Measurements from ENCODE around the gene MYB. TPM values are rescaled to one million over a fixed set of nuclear protein-coding genes. Genes with fewer than 3 reads are reported as not detected.

Gene MYB
- 1 to 10 TPM; 4.3 to 7.2 TPM for total RNA-seq

DNA sequence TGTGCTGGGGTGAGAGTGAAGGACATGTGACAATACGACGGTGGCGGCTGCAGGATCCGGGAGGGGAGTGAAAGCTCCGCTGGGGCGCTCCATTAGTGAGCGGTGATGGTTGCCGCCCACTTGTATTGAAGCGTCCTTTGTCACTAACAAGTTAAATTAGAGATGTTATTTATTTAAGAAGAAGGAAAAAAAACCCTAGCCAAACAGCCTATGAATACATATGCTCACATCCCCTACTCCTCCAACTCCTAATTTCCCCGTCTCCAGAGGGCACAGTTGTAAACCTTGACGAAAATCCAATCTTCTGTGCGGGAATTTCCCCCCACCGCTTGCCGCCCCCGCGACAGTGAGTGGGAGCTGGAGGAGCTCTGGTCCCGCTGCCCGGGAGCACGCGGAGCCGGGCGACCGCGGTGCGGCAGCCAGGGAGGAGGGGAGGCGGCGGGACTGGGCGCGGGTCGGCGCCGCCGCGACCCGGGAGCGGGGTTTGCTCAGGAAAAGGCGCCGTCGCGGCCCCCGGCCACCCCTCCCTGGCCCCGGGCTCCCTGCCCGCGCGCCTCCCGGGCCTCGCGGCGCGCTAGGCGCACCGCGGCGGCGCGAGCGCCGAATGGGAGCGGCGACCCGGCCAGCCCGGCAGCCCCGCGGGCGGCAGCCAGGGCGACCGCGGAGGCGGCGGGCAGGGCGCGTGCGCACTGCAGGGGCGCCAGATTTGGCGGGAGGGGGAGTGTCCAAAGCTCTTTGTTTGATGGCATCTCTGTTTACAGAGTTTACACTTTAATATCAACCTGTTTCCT, at the start of gene MYB:
TSS of gene MYB (plus strand) at position 767 of the 791 bp plus-strand sequence. CDS start 206 bp downstream, outside the sequence.
- peak; percentile 47 for DNase-seq (ENCODE audit: low spot score)
- no peaks in the 10 kb centered on the region for H3K36me3 ChIP-seq
- H3K9me3 ChIP-seq, result no peaks in the 10 kb centered on the region
- peak within 1 kb of the TSS in 1 of 2 donors; percentile 57 for H3K27ac ChIP-seq
- peak within 1 kb of the TSS; percentile 42 to 52 for H3K4me3 ChIP-seq
- under 1% methylated on average over 44 of the region's 75 CpGs for WGBS
- intact Hi-C loops (cut with DNase I), result no loop called here
- H3K27me3 ChIP-seq (replicated peaks; ENCODE audit: insufficient read depth), result no peaks in the 10 kb centered on the region
- peaks cover 6% of the 10 kb centered on the region for H3K4me1 ChIP-seq (replicated peaks)
- TF ChIP-seq POLR2AphosphoS5 (IDR thresholded peaks at IDR 0.05) (no peak), POLR2A (IDR thresholded peaks at IDR 0.05) (peak; percentile 19)
- TF ChIP-seq, protein P1, sequence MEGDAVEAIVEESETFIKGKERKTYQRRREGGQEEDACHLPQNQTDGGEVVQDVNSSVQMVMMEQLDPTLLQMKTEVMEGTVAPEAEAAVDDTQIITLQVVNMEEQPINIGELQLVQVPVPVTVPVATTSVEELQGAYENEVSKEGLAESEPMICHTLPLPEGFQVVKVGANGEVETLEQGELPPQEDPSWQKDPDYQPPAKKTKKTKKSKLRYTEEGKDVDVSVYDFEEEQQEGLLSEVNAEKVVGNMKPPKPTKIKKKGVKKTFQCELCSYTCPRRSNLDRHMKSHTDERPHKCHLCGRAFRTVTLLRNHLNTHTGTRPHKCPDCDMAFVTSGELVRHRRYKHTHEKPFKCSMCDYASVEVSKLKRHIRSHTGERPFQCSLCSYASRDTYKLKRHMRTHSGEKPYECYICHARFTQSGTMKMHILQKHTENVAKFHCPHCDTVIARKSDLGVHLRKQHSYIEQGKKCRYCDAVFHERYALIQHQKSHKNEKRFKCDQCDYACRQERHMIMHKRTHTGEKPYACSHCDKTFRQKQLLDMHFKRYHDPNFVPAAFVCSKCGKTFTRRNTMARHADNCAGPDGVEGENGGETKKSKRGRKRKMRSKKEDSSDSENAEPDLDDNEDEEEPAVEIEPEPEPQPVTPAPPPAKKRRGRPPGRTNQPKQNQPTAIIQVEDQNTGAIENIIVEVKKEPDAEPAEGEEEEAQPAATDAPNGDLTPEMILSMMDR (IDR thresholded peaks at IDR 0.05), result peak in 1 of 4 experiments; percentile 32

DNA sequence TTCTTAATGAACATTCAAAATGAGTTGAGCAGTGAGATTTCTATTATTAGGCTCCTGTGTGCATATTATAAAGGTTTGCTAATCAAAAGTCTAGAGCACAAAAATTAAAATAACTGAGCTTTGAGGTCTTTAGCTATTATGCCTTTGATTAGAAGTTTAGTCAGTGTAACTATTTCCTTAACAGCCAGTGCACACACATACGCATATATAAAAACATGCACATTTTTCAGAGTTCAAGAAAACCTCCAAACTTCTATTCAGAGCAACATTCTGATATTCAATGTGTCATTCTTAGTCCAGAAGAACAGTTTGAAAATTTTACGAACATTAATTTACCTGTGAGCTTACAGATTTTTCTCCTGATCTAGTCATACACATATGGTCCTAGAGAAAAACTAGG, 48.3 kb upstream of the MYB start:
- Histone ChIP-seq H3K9me3 (no peaks in the 10 kb centered on the region), H3K4me1 (replicated peaks) (no peaks in the 10 kb centered on the region), H3K27ac (no peak overlapping the region), H3K27me3 (replicated peaks; ENCODE audit: insufficient read depth) (no peaks in the 10 kb centered on the region), H3K4me3 (no peak overlapping the region), H3K36me3 (no peaks in the 10 kb centered on the region)
- no peak for TF ChIP-seq POLR2A (IDR thresholded peaks at IDR 0.05)
- TF ChIP-seq POLR2AphosphoS5 (IDR thresholded peaks at IDR 0.05), result no peak
- TF ChIP-seq, protein P1 (IDR thresholded peaks at IDR 0.05), result no peak
- intact Hi-C loops (cut with DNase I), result no loop called here
- no peak for DNase-seq (ENCODE audit: low spot score)
- 95% methylated on average over 2 of the region's 2 CpGs for WGBS

DNA sequence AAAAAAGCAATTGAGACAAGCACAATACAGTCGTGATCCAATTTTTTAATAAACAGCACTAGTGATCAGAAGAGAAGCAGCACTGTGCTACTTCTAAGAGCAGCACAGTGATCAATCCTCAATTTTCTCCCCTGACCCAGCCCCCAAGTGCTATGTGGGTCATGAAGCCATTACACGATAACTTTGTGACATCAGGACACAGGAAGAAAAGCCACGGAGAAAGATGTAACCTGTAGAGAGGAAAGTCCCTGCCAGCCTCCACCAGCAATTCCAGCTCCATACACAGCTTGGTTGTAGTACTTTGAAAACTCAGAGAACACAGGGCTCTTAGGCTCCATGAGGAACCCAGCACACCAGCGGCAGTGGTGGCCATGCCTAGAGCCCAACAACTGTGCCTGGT, 45.3 kb upstream of the MYB start:
- Histone ChIP-seq H3K27ac (no peak overlapping the region), H3K9me3 (no peaks in the 10 kb centered on the region), H3K4me3 (no peak overlapping the region), H3K36me3 (no peaks in the 10 kb centered on the region), H3K4me1 (replicated peaks) (no peaks in the 10 kb centered on the region), H3K27me3 (replicated peaks; ENCODE audit: insufficient read depth) (no peaks in the 10 kb centered on the region)
- no peak for DNase-seq (ENCODE audit: low spot score)
- WGBS, result 93% methylated on average over 4 of the region's 4 CpGs
- TF ChIP-seq POLR2AphosphoS5 (IDR thresholded peaks at IDR 0.05) (no peak), POLR2A (IDR thresholded peaks at IDR 0.05) (no peak)
- TF ChIP-seq, protein P1 (IDR thresholded peaks at IDR 0.05), result no peak
- intact Hi-C loops (cut with DNase I), result no loop called here

DNA sequence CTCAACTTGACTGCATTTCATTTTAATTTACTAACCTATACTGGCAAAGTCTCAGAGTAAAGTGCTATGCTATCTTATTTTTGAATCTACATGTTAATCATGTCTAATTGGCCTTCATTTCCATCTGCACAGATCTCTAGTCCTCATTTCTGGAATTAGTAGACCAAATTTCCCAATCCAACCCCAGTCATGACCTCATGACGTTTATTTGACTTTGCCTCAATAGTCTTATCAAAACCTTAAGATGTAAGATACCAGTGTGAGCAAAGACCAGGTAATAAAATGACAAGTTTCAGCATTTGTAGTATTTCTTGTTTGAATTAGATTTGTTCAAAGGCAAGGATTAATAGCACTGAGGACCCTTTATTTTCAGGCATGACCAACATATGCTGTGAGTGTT, 43.3 kb upstream of the MYB start:
- no peaks in the 10 kb centered on the region for H3K9me3 ChIP-seq
- DNase-seq (ENCODE audit: low spot score), result no peak
- no peaks in the 10 kb centered on the region for H3K27me3 ChIP-seq (replicated peaks; ENCODE audit: insufficient read depth)
- TF ChIP-seq POLR2AphosphoS5 (IDR thresholded peaks at IDR 0.05), result no peak
- TF ChIP-seq, protein P1 (IDR thresholded peaks at IDR 0.05), result no peak
- no peak for TF ChIP-seq POLR2A (IDR thresholded peaks at IDR 0.05)
- WGBS, result 46% methylated on average over 1 of the region's 1 CpG
- no peaks in the 10 kb centered on the region for H3K36me3 ChIP-seq
- no peaks in the 10 kb centered on the region for H3K4me1 ChIP-seq (replicated peaks)
- intact Hi-C loops (cut with DNase I), result no loop called here
- no peak overlapping the region for H3K4me3 ChIP-seq
- no peak overlapping the region for H3K27ac ChIP-seq

DNA sequence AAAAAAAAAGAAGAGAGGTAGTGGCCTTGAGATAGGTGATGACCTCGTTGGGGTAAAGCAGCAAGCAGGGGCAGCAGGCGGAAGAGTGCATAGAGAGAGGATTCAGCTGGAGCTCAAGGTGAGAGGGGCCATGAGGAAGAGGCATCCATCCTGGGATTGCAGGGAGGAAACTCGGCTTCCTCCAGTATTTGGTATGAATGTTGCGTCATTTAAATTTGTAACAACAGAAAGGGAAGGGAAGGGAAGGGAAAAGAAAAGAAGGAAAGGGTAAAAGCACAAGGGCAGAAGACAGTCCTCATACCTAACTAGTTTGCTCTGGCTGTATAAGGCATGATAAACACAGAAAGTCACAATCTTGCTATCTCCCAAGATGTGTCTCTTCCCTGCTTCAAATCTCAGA, 39.9 kb upstream of the MYB start:
- Histone ChIP-seq H3K27me3 (replicated peaks; ENCODE audit: insufficient read depth) (no peaks in the 10 kb centered on the region), H3K36me3 (no peaks in the 10 kb centered on the region), H3K9me3 (no peaks in the 10 kb centered on the region), H3K4me3 (no peak overlapping the region), H3K27ac (no peak overlapping the region), H3K4me1 (replicated peaks) (no peaks in the 10 kb centered on the region)
- WGBS, result 88% methylated on average over 4 of the region's 4 CpGs
- intact Hi-C loops (cut with DNase I), result no loop called here
- no peak for DNase-seq (ENCODE audit: low spot score)
- TF ChIP-seq, protein P1 (IDR thresholded peaks at IDR 0.05), result no peak
- TF ChIP-seq POLR2AphosphoS5 (IDR thresholded peaks at IDR 0.05) (no peak), POLR2A (IDR thresholded peaks at IDR 0.05) (no peak)

Measured in prostate gland (tissue), 2 donors.